CD8-positive, alpha-beta memory T cell (primary cell): Measurements from ENCODE around the gene OOSP3. TPM values are rescaled to one million over a fixed set of nuclear protein-coding genes. Genes with fewer than 3 reads are reported as not detected.
"Not testable (repeated sequence)": the region's sequence is repeated elsewhere in the genome, so short reads cannot be mapped to it uniquely, and the experiment has no call there.

Source experiments
- CTCF ChIA-PET: fragments of 350-600 bp; sonication (Branson Sonifier 250); formaldehyde crosslinking; loops from one replicate; lab custom pipeline; 2021; ENCODE audit warnings: antibody characterized with exemption; lab: Charles Lee
- POLR2A ChIA-PET: fragments of 350-600 bp; sonication (Branson Sonifier 250); formaldehyde crosslinking; loops from one replicate; lab custom pipeline; 2021; ENCODE audit warnings: antibody characterized with exemption; lab: Charles Lee
- DNase-seq, 5 donors: peaks; one replicate each; pipeline versions ENCODE4 v3.0.0 to v3.0.0-alpha.2; 2020 to 2022; ENCODE audit warnings: mixed read lengths in 1 of 5
- H3K27ac ChIP-seq: one replicate; pipeline ENCODE4 v1.7.0; 2013; ENCODE audit warnings: low read depth, mild to moderate bottlenecking, low read length, moderate library complexity
- H3K27me3 ChIP-seq: 2 replicates; pipeline ENCODE4 v1.7.0; 2013; ENCODE audit warnings: low read length, mild to moderate bottlenecking; ENCODE audit not compliant: insufficient read depth, poor library complexity, severe bottlenecking
- H3K36me3 ChIP-seq: 2 replicates; pipeline ENCODE4 v1.7.0; 2013; ENCODE audit warnings: mild to moderate bottlenecking, low read length, moderate library complexity; ENCODE audit not compliant: insufficient read depth
- H3K4me1 ChIP-seq: 2 replicates; pipeline ENCODE4 v1.7.0; 2013; ENCODE audit warnings: mild to moderate bottlenecking, low read length, moderate library complexity; ENCODE audit not compliant: insufficient read depth
- H3K4me3 ChIP-seq: 2 replicates; pipeline ENCODE4 v1.7.0; 2013; ENCODE audit warnings: mild to moderate bottlenecking, low read length
- H3K9me3 ChIP-seq: 2 replicates; pipeline ENCODE4 v1.7.0; 2013; ENCODE audit warnings: mild to moderate bottlenecking, low read length
- H3K27ac Mint-ChIP-seq, 8 donors: one replicate each; pipeline ENCODE4 v1.8.0; 2020 to 2021; ENCODE audit warnings: mixed read lengths in 8 of 8, mild to moderate bottlenecking in 6 of 8, inconsistent platforms in 3 of 8, moderate library complexity in 3 of 8
- H3K27me3 Mint-ChIP-seq, 2 donors: one replicate each; pipeline ENCODE4 v1.8.0; 2020 to 2021; ENCODE audit warnings: mixed read lengths in 2 of 2, mild to moderate bottlenecking in 1 of 2, moderate library complexity in 1 of 2
- H3K36me3 Mint-ChIP-seq, 3 donors: one replicate each; pipeline ENCODE4 v1.8.0; 2020 to 2021; ENCODE audit warnings: mixed read lengths in 3 of 3, inconsistent platforms in 1 of 3, mild to moderate bottlenecking in 1 of 3
- H3K4me1 Mint-ChIP-seq, 3 donors: one replicate each; pipeline ENCODE4 v1.8.0; 2020 to 2021; ENCODE audit warnings: mixed read lengths in 3 of 3, inconsistent platforms in 1 of 3, mild to moderate bottlenecking in 1 of 3
- H3K4me3 Mint-ChIP-seq, 7 donors: one replicate each; pipeline ENCODE4 v1.8.0; 2020 to 2021; ENCODE audit warnings: mixed read lengths in 7 of 7, mild to moderate bottlenecking in 6 of 7, moderate library complexity in 4 of 7, inconsistent platforms in 2 of 7
- H3K9me3 Mint-ChIP-seq, 5 donors: one replicate each; pipeline ENCODE4 v1.8.0; 2020 to 2022; ENCODE audit warnings: mixed read lengths in 5 of 5, mild to moderate bottlenecking in 3 of 5, moderate library complexity in 2 of 5, inconsistent platforms in 1 of 5
- polyA plus RNA-seq: library from polyadenylated mRNA; unstranded; fragments of 300-500 nt; fragmentation: Illumina TruSeq; gene quantifications from one replicate; pipeline ENCODE4 v1.2.3, GENCODE V29; 2021
- total RNA-seq, 2 experiments: library from RNA; stranded (reverse); gene quantifications; one replicate each; pipeline ENCODE4 v1.2.3, GENCODE V29; 2021

OOSP3 gene
- total and polyA plus RNA-seq, 3 experiments from 2014 or later: not detected

- H3K27ac ChIP-seq: no peak overlapping the region
- POLR2A ChIA-PET: no interaction called here
These were observed 20.9 kb downstream of the OOSP3 start for GRCh38 chr11:59899532-59899931.

GRCh38 chr11:59900366-59901126 is 22.0 kb downstream of the OOSP3 start:
- Histone ChIP-seq H3K9me3 (no peaks in the 10 kb centered on the region), H3K4me1 (no peaks in the 10 kb centered on the region), H3K4me3 (no peak overlapping the region), H3K27me3 (no peaks in the 10 kb centered on the region), H3K36me3 (no peaks in the 10 kb centered on the region), H3K27ac (no peak overlapping the region)
- Mint-ChIP-seq H3K27me3 (peaks cover 2 to 10% of the 10 kb centered on the region in 2 donors), H3K27ac (no peak overlapping the region), H3K4me3 (no peak overlapping the region), H3K4me1 (no peaks in the 10 kb centered on the region), H3K9me3 (peaks cover 0 to 5% (median 0%) of the 10 kb centered on the region in 5 donors), H3K36me3 (no peaks in the 10 kb centered on the region)
- DNase-seq: no peak
- ChIA-PET CTCF (interaction anchor here (0.5 kb wide), 1 partner anchor 71 kb away, joined by 3 read pairs; no protein-coding TSS in a partner anchor), POLR2A (no interaction called here)

More at GRCh38 chr11:59899532-59899931, 20.9 kb downstream of the OOSP3 start:
- peaks cover 1% of the 10 kb centered on the region for H3K27me3 ChIP-seq
- H3K36me3 ChIP-seq: no peaks in the 10 kb centered on the region
- H3K36me3 Mint-ChIP-seq: no peaks in the 10 kb centered on the region
- H3K9me3 ChIP-seq: no peaks in the 10 kb centered on the region
- peaks cover 2 to 18% of the 10 kb centered on the region in 2 donors for H3K27me3 Mint-ChIP-seq
- H3K4me3 ChIP-seq: no peak overlapping the region
- no peak overlapping the region for H3K27ac Mint-ChIP-seq
- H3K4me1 ChIP-seq: no peaks in the 10 kb centered on the region
- H3K4me3 Mint-ChIP-seq: no peak overlapping the region
- peaks cover 0 to 5% (median 0%) of the 10 kb centered on the region in 5 donors for H3K9me3 Mint-ChIP-seq
- CTCF ChIA-PET: no interaction called here
- DNase-seq: no peak
- H3K4me1 Mint-ChIP-seq: no peaks in the 10 kb centered on the region

DNA sequence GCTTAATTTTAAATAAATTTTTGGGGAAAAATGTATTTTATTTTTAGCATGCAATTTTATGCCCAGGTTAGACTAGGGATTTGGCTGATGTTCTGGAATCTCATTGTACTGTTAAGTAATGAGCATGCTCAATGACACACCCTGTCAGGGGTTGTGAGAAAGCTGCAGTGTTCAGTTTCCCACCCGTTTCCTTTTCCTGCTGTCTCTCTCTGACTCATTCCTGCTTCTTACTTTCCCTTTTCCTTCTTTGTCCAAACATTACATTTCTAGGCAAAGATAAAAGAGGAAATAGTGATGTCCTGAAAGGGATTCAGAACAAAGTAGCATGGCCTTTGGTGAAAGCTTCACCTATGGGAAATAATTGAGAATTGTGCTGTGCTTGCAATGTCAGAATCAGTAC is 22.7 kb downstream of the OOSP3 start:
- H3K4me3 Mint-ChIP-seq: no peak overlapping the region
- H3K27ac Mint-ChIP-seq: peak overlapping the region in 1 of 8 donors; percentile 17
- POLR2A ChIA-PET: no interaction called here
- peaks cover 2 to 5% of the 10 kb centered on the region in 2 donors for H3K27me3 Mint-ChIP-seq
- H3K27ac ChIP-seq: no peak overlapping the region
- no peaks in the 10 kb centered on the region for H3K4me1 ChIP-seq
- H3K9me3 ChIP-seq: no peaks in the 10 kb centered on the region
- H3K4me3 ChIP-seq: no peak overlapping the region
- H3K36me3 ChIP-seq: no peaks in the 10 kb centered on the region
- no peaks in the 10 kb centered on the region for H3K4me1 Mint-ChIP-seq
- H3K9me3 Mint-ChIP-seq: peaks cover 0 to 5% (median 0%) of the 10 kb centered on the region in 5 donors
- no peaks in the 10 kb centered on the region for H3K27me3 ChIP-seq
- CTCF ChIA-PET: no interaction called here
- no peaks in the 10 kb centered on the region for H3K36me3 Mint-ChIP-seq
- no peak for DNase-seq

- H3K27me3 ChIP-seq, H3K4me3 Mint-ChIP-seq, H3K4me1 Mint-ChIP-seq, H3K9me3 ChIP-seq, H3K4me1 ChIP-seq, CTCF ChIA-PET, H3K36me3 ChIP-seq, DNase-seq, H3K36me3 Mint-ChIP-seq, H3K27ac Mint-ChIP-seq, H3K27ac ChIP-seq, H3K9me3 Mint-ChIP-seq, POLR2A ChIA-PET, H3K27me3 Mint-ChIP-seq, H3K4me3 ChIP-seq: not testable (repeated sequence)
These were observed 25.0 kb downstream of the OOSP3 start for GRCh38 chr11:59903569-59903968.

- ChIA-PET POLR2A (no interaction called here), CTCF (no interaction called here)
- Histone ChIP-seq H3K9me3 (peaks cover 6% of the 10 kb centered on the region), H3K4me1 (no peaks in the 10 kb centered on the region), H3K36me3 (no peaks in the 10 kb centered on the region), H3K27me3 (peaks cover 3% of the 10 kb centered on the region), H3K4me3 (no peak overlapping the region), H3K27ac (no peak overlapping the region)
- H3K36me3 Mint-ChIP-seq: peaks cover 5 to 10% (median 7%) of the 10 kb centered on the region in 3 donors
- peaks cover 3 to 5% of the 10 kb centered on the region in 2 donors for H3K27me3 Mint-ChIP-seq
- H3K9me3 Mint-ChIP-seq: peaks cover 23 to 32% (median 30%) of the 10 kb centered on the region in 5 donors
- no peaks in the 10 kb centered on the region for H3K4me1 Mint-ChIP-seq
- no peak overlapping the region for H3K27ac Mint-ChIP-seq
- H3K4me3 Mint-ChIP-seq: no peak overlapping the region
- DNase-seq: no peak
These were observed 39.9 kb downstream of the OOSP3 start for GRCh38 chr11:59918480-59918879.

DNA sequence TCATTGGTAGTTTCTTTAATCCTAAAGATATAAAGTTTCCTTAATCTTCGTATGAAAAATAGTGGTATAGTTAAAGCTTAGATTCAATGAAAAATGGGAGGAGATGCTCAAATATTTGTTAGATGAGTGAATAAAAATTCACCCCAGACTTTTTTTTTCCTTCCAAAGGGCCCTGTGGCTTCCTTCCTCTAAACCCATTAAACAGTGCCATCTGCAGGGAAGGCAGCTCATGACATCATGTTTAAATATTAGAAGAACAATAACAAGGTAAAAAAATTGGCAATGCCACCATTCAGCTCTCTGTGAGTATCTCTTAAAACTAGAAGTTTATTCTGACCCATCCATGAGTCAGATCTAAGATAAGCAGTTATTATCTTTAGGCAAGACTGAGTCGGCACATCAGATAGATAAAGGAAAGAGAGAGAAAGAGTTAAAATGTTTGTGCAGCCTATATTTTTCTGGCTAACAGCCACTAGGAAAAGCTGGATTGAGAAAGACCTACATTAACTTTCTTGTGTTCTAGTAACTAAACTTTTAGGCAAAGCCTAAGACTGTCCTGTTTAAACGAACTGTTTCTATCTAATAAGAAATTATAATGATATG is 40.5 kb downstream of the OOSP3 start:
- no peaks in the 10 kb centered on the region for H3K4me1 ChIP-seq
- peaks cover 9% of the 10 kb centered on the region for H3K9me3 ChIP-seq
- H3K27me3 Mint-ChIP-seq: peaks cover 3 to 5% of the 10 kb centered on the region in 2 donors
- H3K36me3 ChIP-seq: no peaks in the 10 kb centered on the region
- H3K27me3 ChIP-seq: peaks cover 3% of the 10 kb centered on the region
- H3K27ac ChIP-seq: no peak overlapping the region
- H3K27ac Mint-ChIP-seq: no peak overlapping the region
- no peak overlapping the region for H3K4me3 Mint-ChIP-seq
- POLR2A ChIA-PET: no interaction called here
- DNase-seq: no peak
- no peaks in the 10 kb centered on the region for H3K4me1 Mint-ChIP-seq
- no peak overlapping the region for H3K4me3 ChIP-seq
- peaks cover 23 to 37% (median 35%) of the 10 kb centered on the region in 5 donors for H3K9me3 Mint-ChIP-seq
- H3K36me3 Mint-ChIP-seq: peaks cover 5 to 13% (median 7%) of the 10 kb centered on the region in 3 donors
- CTCF ChIA-PET: no interaction called here

DNA sequence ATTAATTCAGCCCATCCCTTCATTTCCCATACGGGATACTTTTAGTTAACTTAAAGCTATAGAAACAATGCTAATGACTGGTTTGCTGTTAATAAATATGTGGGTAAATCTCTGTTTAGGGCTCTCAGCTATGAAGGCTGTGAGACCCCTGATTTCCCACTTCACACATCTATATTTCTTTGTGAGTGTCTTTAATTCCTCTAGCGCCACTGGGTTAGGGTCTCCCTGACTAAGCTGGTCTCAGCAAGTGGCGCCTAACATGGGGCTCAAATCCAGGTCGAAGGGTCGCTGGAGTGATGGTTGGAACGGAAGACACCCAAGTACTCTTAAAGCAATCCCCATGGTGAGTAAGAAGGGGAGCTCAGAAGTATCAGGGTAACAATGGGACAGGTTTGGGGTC is 45.2 kb downstream of the OOSP3 start:
- H3K36me3 ChIP-seq: no peaks in the 10 kb centered on the region
- Mint-ChIP-seq H3K36me3 (peaks cover 5 to 21% (median 7%) of the 10 kb centered on the region in 3 donors), H3K27me3 (peaks cover 0 to 4% of the 10 kb centered on the region in 2 donors), H3K9me3 (peaks cover 43 to 66% (median 57%) of the 10 kb centered on the region in 5 donors), H3K27ac (no peak overlapping the region), H3K4me1 (no peaks in the 10 kb centered on the region), H3K4me3 (no peak overlapping the region)
- ChIA-PET POLR2A (no interaction called here), CTCF (no interaction called here)
- H3K4me1 ChIP-seq: no peaks in the 10 kb centered on the region
- H3K4me3 ChIP-seq: no peak overlapping the region
- H3K27ac ChIP-seq: no peak overlapping the region
- peaks cover 3% of the 10 kb centered on the region for H3K27me3 ChIP-seq
- no peak for DNase-seq
- peaks cover 13% of the 10 kb centered on the region for H3K9me3 ChIP-seq

- Histone ChIP-seq H3K4me1 (no peaks in the 10 kb centered on the region), H3K27ac (no peak overlapping the region), H3K27me3 (no peaks in the 10 kb centered on the region), H3K4me3 (no peak overlapping the region), H3K9me3 (no peaks in the 10 kb centered on the region), H3K36me3 (no peaks in the 10 kb centered on the region)
- DNase-seq: no peak
- H3K4me1 Mint-ChIP-seq: no peaks in the 10 kb centered on the region
- POLR2A ChIA-PET: no interaction called here
- CTCF ChIA-PET: no interaction called here
- H3K27ac Mint-ChIP-seq: no peak overlapping the region
- H3K4me3 Mint-ChIP-seq: no peak overlapping the region
- H3K36me3 Mint-ChIP-seq: peaks cover 0 to 8% (median 0%) of the 10 kb centered on the region in 3 donors
- H3K9me3 Mint-ChIP-seq: peaks cover 9 to 22% (median 17%) of the 10 kb centered on the region in 5 donors
- peaks cover 0 to 8% of the 10 kb centered on the region in 2 donors for H3K27me3 Mint-ChIP-seq
These were observed 53.1 kb downstream of the OOSP3 start for GRCh38 chr11:59931688-59932087.
